Hematopoietic multipotent progenitor cell treated with erythropoietin and hydrocortisone succinate and interleukin-3 and kit ligand, for 17 days (in vitro differentiated cells): ENCODE results near the gene CEMIP.

Experiments
- DNase-seq: peaks from one replicate; pipeline ENCODE4 v3.0.0-alpha.2; 2015; ENCODE audit warnings: low spot score

CEMIP gene

DNA sequence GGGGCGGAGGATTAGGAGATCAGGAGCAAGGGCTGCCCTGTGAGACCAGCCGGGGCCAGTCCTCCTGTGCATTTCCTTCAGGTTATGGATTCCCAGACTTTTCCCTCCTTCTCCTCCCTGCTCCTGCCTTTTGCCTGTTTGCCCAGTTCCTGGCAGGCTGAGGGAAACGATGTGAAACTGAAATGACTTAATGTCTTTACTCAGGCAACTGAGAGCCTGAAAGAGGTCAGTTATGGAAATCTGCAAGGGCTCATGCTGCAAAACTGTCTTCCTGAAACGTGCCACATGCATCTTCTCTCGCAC, 153.3 kb downstream of the CEMIP start:
- no peak for DNase-seq

DNA sequence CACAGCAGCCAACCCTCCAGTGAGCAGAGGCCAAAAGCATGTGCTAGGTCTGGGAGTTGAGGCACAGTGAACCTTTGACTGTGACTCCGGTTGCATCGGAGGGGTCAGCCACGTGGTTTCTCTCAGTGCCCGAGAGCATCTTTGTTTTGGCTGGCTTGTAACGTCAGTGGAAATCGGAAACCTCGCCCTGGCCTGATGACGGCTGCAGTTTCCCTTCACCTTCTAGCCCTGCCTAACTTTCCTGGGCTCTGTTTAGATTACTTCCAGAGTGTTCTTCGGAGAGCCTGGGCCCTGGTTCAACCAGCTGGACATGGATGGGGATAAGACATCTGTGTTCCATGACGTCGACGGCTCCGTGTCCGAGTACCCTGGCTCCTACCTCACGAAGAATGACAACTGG, 153.8 kb downstream of the CEMIP start:
- DNase-seq, result no peak

DNA sequence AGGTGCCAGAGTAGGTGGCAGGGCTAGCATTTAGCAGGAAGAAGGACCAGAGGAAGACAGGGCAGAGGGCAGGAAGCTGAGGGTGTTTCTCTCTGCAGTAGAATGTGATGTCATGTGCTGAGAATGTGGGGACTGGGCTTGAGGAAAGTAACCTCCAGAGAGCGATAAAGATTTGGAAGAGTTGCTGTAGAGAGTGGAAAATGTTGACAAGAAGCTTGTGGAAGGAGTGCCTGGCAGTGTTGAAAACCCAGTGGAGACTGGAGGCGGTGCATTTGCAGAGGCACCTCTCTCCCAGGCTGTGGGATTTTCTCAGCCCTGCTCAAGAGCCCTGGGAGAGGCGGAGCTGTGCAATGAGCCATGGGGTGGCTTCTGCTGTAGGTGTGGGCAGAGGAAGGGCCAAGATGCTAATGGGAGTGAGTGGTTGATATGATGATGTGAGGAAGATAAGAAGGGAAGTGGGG, 155.6 kb downstream of the CEMIP start:
- DNase-seq, result no peak

DNA sequence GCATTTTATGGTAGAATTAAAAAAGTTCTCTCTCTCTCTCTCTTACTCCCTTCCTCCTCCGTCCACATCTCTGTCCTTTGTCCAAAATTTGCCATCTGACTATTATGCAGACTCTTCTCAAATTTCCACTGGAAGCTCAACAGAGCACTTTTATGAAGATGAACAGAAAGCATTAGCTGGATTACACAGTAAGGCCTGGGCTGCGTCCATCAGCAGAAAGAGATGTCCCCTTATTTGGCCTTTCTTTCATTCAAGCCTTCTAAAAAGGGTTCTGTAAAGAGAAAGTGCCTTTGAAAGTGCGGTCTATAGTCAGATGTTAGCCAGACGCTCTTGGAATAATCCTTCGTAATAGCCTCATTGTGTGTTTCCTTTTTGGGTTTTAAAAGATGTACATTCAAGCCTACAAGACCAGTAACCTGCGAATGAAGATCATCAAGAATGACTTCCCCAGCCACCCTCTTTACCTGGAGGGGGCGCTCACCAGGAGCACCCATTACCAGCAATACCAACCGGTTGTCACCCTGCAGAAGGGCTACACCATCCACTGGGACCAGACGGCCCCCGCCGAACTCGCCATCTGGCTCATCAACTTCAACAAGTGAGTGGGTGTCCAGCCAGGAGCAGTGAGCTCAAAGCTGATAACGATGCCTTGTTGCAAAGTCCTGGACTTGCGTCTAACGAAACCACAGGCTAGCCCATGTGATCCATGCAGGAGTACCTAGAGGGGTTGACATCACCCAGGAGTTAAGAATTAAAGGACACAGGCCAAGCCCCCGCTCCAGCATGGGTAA, 157.3 kb downstream of the CEMIP start:
- no peak for DNase-seq

DNA sequence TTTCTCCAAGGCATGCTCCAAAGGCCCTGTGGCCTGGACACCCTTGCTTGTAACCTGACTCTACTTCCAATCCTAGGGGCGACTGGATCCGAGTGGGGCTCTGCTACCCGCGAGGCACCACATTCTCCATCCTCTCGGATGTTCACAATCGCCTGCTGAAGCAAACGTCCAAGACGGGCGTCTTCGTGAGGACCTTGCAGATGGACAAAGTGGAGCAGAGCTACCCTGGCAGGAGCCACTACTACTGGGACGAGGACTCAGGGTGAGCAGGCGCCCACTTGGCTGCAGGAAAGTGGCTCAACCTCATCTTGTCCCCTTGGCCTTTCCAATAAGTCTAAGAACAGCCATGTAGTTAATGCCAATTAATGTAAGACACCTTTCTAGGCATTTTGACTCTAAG, 158.5 kb downstream of the CEMIP start:
- no peak for DNase-seq

DNA sequence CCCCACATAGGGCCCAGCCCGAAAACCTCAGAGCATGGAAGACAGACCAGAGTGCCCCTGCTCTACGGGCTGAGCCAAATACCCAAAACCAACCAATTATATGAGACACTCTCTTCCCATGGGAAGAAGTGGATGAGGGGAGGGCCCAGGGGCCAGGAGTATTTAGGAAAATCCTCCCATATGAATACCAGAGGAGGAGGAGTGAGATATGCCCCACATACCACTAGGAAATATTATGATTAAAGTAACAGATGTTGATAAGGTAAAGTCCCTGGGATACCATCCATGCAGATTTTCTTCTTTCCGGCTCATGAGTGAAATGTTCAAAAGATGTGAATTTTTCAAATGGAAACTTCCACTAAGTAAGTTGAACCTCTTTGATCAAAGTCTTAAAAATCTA, 160.0 kb downstream of the CEMIP start:
- no peak for DNase-seq

DNA sequence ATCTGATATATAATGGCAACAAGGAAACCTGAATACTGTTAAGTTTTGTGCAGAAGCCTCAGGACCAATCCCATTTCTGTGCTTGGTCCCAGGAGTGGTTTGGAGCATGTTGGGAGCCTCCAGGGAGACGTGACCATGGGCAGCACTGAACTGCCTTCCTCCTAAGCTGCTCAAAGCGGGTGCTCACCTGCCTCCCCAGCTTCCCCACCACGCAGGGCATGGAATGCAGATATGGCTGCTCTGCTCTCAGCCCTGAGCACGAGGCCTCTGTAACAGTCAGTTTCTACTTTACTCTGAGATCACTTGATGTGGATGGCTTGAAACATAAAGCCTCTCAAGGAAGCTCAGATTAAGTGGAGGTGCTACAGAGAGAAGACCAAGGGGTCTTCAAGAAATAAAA, 161.2 kb downstream of the CEMIP start:
- no peak for DNase-seq

DNA sequence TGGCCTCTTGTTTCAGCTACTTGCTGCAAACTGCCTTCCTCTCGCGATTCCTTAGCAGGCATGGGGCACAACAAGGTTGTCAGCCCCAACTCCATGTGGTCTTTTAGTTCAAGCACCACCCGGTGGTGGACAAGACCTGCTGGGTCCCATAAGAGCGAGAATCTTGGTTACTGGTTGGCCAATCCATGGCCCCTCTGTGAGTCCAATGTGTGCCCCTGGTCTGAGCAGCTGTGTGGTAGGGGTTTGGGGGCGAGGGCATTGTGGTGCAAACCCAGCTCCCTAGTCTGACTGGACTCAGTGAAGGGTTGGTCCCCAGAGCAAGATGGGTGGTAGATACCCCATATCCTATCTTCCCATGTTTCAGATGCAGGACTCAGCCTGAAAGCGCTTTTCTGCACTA, 161.7 kb downstream of the CEMIP start:
- DNase-seq, result no peak

DNA sequence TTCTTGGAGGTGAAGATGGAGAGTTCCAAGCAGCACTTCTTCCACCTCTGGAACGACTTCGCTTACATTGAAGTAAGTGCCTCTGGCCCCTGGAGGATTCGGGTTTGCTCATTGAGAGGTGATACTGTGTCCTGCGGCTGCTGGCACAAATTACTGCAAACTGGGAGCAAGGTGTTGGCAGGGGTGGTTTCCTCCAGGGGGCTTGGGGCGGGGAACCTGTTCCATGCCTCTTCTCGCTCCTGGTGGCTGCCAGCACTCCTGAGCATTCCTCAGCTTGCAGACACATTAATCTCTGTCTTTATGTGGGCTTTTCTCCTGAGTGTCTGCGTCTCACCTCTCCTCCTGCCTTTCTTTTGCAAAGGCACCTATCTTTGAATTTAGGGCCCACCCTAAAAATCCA, 163.1 kb downstream of the CEMIP start:
- no peak for DNase-seq

DNA sequence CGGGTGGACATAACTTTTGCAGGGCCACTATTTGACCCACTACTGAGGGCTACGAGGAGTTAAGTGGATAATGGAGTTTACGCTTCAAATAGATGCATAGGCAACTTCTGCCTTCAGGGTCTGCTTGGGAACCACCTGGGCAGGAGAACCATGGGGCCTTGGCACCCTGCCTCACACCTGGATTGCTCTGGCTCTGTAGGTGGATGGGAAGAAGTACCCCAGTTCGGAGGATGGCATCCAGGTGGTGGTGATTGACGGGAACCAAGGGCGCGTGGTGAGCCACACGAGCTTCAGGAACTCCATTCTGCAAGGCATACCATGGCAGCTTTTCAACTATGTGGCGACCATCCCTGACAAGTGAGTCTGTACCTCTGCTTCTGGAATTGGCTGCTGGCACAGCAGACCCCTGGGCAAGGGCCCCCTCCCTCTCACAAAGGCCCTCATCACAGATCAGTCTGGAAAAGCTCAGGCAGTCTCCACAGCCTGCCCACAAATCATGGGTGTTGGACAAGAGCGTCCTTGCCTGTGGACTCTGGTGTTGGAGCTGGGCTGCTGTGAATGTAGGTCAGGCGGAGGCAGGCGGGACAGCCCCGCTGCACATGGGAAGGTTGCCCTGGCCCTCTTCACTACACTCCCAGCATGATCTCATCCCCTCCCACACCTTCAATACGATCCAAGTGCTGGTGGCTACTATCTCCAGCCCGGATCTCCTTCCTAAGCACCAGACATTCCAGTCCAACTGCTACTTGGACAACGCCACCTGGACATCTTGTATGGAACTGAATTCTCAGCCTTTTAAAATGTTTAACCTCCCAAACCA, 163.8 kb downstream of the CEMIP start:
- DNase-seq, result no peak

DNA sequence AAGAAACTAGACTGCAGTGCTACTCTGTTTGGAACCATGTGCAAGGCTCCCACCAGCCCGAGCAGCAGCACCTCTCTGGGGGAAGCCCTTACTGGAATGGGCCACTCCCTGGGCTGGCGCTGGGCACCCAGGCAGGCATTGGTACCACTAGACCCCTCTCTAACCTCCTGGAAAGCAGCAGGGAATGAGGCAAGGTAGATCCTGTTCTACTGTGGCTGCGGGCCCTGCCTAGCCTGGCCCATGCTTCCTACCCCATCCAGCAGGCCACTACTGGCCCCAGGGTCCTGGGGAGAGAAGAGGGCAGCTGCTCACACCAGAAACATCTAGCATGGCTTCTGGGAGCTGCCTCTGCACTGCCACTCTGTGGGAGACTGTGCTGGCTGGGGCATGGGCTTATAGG, 165.6 kb downstream of the CEMIP start:
- no peak for DNase-seq

DNA sequence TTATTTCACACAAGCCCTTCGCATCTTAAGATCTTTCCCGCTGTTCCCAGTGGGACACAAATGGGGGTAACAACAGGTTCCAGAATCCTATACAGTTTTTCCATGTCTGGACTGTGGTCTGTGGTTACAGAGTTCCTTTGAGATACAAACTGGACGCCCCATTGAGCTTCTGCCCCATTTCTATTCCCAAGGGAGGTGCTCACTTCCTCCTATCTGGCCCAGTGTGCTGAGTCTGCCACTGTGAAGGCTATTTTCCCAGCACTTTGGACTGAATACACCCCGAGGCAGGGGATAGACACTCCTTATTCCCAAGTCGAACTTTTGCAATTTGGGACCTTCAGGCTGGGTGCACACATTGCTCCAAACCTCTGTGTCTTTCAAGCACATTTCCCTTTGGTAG, 166.4 kb downstream of the CEMIP start:
- no peak for DNase-seq

DNA sequence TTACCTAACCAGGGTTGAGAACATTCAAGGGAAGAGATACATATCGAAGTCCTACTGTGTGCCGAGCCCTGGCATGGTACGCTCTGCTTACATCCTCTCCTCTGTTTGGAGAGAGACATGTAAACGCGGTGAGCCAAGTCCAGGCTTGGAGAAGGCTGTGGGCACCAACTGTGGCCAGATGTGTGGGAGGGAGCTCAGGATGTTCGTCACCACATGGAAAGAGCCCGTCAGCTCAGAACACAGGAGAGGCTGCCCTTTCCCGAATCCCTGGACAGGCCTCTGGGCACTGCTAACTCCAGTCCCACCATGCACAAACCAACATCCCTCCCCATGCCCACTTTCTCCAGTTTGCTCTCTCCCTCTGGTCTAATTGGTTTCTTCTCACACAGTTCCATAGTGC, 167.4 kb downstream of the CEMIP start:
- DNase-seq, result no peak

DNA sequence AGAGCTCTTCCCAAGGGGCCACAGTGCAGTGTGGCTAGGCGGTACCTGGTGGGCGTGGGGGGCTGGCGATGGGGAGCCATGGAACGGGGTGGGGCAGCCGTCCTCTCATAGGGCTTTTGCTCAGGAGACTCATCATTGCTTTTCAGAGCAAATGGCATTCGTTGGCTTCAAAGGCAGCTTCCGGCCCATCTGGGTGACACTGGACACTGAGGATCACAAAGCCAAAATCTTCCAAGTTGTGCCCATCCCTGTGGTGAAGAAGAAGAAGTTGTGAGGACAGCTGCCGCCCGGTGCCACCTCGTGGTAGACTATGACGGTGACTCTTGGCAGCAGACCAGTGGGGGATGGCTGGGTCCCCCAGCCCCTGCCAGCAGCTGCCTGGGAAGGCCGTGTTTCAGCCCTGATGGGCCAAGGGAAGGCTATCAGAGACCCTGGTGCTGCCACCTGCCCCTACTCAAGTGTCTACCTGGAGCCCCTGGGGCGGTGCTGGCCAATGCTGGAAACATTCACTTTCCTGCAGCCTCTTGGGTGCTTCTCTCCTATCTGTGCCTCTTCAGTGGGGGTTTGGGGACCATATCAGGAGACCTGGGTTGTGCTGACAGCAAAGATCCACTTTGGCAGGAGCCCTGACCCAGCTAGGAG, 169.6 kb downstream of the CEMIP start:
- no peak for DNase-seq

DNA sequence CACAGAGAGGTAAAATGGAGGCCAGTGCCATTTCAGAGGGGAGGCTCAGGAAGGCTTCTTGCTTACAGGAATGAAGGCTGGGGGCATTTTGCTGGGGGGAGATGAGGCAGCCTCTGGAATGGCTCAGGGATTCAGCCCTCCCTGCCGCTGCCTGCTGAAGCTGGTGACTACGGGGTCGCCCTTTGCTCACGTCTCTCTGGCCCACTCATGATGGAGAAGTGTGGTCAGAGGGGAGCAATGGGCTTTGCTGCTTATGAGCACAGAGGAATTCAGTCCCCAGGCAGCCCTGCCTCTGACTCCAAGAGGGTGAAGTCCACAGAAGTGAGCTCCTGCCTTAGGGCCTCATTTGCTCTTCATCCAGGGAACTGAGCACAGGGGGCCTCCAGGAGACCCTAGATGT, 170.6 kb downstream of the CEMIP start:
- no peak for DNase-seq

DNA sequence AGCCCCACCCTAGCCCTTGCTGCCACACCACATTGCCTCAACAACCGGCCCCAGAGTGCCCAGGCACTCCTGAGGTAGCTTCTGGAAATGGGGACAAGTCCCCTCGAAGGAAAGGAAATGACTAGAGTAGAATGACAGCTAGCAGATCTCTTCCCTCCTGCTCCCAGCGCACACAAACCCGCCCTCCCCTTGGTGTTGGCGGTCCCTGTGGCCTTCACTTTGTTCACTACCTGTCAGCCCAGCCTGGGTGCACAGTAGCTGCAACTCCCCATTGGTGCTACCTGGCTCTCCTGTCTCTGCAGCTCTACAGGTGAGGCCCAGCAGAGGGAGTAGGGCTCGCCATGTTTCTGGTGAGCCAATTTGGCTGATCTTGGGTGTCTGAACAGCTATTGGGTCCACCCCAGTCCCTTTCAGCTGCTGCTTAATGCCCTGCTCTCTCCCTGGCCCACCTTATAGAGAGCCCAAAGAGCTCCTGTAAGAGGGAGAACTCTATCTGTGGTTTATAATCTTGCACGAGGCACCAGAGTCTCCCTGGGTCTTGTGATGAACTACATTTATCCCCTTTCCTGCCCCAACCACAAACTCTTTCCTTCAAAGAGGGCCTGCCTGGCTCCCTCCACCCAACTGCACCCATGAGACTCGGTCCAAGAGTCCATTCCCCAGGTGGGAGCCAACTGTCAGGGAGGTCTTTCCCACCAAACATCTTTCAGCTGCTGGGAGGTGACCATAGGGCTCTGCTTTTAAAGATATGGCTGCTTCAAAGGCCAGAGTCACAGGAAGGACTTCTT, 171.3 kb downstream of the CEMIP start:
- DNase-seq, result no peak

DNA sequence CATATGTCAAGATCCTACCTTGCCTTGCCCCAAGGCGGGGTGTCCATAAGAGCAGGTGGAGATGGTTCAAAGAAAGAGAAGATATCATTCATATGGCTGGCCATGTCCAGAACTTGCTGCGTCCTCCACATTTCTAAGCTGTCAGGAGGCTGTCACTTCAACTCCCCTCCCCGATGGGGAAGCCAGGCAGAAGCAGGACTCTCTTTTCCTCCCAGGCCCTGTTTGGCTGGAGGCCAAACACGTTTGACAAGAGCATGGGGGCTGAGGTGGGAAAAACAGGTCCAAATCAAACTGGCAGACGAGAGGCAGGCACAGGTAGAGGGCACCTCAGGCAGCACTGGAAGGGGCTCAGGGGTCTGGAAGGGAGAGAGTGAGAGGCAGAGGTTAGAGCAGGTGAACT, 172.8 kb downstream of the CEMIP start:
- DNase-seq, result no peak

DNA sequence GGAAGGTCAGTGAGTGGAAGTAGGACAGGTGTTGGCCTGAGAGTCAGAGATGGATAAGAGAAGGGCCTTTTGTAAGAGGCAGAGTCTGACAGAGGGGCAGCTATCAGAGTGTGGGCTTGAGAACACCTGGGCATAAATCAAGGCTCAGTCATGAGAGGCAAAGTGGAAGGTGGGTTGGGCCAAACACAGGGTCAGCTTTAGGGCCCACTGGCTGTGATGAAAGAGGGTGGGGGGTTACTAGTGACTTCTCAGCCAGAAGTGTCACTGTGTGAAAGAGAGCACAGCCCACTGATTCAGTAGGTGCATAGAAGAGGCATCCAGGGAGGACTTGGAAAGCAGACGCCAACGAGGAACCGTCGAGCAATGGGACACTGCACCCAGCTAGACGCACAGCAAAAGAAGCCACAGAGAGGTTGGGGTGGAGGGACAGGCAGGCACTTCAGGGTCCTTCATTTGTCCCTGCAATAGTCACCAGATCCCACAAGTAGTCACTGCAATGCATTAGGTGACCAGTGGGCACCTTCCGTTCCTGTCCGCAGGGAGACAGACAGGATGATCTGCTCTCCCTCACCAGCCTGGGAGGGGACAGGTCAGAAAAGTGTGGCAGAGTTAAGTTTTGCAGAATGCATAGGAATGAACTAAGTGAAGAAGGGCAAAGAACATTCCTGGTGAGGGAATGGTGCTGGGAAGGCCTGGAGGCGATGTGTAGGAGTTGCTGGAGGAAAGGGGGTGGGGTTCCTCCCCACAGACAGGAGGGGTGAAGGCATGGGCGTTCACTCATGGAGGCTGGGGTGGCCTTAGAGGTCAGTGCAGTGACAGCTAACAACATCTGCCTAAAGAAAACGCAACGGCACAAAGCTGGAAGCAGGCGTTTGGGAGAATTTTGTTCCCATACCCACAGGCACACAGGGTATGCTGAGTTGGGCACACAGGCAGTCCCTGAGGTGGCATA, 174.1 kb downstream of the CEMIP start:
- no peak for DNase-seq

DNA sequence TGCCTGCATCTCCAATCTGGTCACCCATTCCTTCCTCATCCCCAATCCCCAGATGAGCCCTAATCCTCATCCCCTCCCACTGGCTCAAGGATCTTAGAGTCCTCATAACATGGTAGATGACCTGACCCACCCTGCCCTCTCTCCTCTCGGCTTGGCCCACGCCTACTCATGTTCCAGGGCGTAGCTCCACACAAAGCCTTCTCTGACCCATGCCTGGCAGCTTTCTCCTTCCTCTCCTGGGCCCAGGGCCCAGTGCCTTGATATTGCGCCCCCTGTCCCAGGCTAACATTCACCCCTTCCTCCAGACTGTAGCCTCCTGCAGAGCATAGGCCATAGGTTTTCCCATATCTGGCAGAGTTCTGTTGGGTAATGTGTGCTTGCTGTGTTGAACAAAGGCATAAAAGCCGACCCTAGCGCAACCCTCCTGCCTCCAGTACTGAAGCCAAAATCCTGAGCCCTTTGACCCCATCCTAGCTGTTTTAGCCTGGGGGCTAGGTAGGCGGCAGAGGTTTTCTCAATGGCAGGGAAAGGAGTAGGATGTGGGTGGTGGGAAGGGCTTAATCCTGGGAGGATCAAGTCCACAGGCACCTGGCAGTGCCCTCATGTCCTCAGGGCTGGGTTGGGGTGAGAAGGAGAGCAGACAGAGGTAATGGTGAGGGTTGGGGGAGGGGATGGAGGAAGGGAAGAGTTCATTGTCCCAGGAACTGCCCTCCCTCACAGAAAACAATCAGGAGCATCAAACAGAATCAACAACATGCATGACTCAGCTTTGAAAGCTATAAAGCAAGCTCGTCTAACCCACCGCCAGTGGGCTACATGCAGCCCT, 175.0 kb downstream of the CEMIP start:
- DNase-seq, result no peak
